HEK293 (cell line): ENCODE data around the gene KIRREL3.
A peak's percentile ranks its signal among the peaks of the same experiment; 100 is the strongest.

ENCODE experiments used
- CTCF ChIA-PET: fragments of 350-600 bp; formaldehyde crosslinking; extraction: SDS; loops from one replicate; lab custom pipeline; 2021; ENCODE audit warnings: antibody characterized with exemption; lab: Yijun Ruan, JAX
- POLR2A ChIA-PET: fragments of 300-600 bp; formaldehyde crosslinking; extraction: SDS; loops from one replicate; lab custom pipeline; 2020; ENCODE audit warnings: antibody characterized with exemption, inconsistent platforms; lab: Yijun Ruan, JAX
- H3K27ac ChIP-seq: fragments of 200-500 bp; sonication (Bioruptor generic); 2 replicates; pipeline ENCODE4 v1.5.1; 2014; ENCODE audit warnings: low read depth, low read length, control low read depth, inconsistent platforms; ENCODE audit errors: extremely low read depth
- H3K36me3 ChIP-seq, 2 experiments: fragments of 200-500 bp in 1 of 2; sonication (Bioruptor generic) in 1 of 2; 1 replicate in 1 of 2; 2 replicates in 1 of 2; pipeline ENCODE4 v1.5.1; 2014 to 2017; ENCODE audit warnings: inconsistent platforms in 2 of 2, low read length in 2 of 2; ENCODE audit not compliant: control insufficient read depth in 2 of 2, insufficient read depth in 1 of 2
- H3K4me1 ChIP-seq: fragments of 200-500 bp; sonication (Bioruptor generic); 2 replicates; pipeline ENCODE4 v1.5.1; 2014; ENCODE audit warnings: mild to moderate bottlenecking, low read length, inconsistent platforms; ENCODE audit not compliant: control insufficient read depth, insufficient read depth
- H3K4me3 ChIP-seq: 2 replicates; pipeline ENCODE4 v1.5.1; 2011; ENCODE audit warnings: low read depth, mild to moderate bottlenecking, control low read depth, low read length, moderate library complexity
- H3K9me3 ChIP-seq: fragments of 200-500 bp; sonication (Bioruptor generic); 2 replicates; pipeline ENCODE4 v1.5.1; 2014; ENCODE audit warnings: low read depth, low read length, inconsistent platforms; ENCODE audit not compliant: control insufficient read depth, insufficient read depth
- HOXD13 ChIP-seq: sonication (generic); formaldehyde crosslinking; IDR thresholded peaks from 2 replicates; pipeline ENCODE4 v1.8.0; 2022; ENCODE audit warnings: missing genetic modification reagents, borderline replicate concordance
- REPIN1 ChIP-seq: fragments of 450-650 bp; formaldehyde crosslinking; IDR thresholded peaks from 2 replicates; pipeline ENCODE4 v1.5.1; 2017; ENCODE audit warnings: missing biosample characterization, missing genetic modification characterization, low read depth
- REST ChIP-seq: fragments of 450-650 bp; formaldehyde crosslinking; IDR thresholded peaks from 2 replicates; pipeline ENCODE4 v1.5.1; 2016; ENCODE audit warnings: missing biosample characterization, missing genetic modification characterization
- SALL2 ChIP-seq: fragments of 450-650 bp; formaldehyde crosslinking; IDR thresholded peaks from 2 replicates; pipeline ENCODE4 v1.5.0; 2017; ENCODE audit warnings: missing biosample characterization, mild to moderate bottlenecking, missing genetic modification characterization, borderline replicate concordance
- ZBTB1 ChIP-seq: fragments of 450-650 bp; formaldehyde crosslinking; IDR thresholded peaks from 2 replicates; pipeline ENCODE4 v1.5.1; 2016; ENCODE audit warnings: missing biosample characterization, missing genetic modification characterization
- ZBTB8A ChIP-seq: fragments of 450-650 bp; formaldehyde crosslinking; IDR thresholded peaks from 2 replicates; pipeline ENCODE4 v1.5.1; 2016; ENCODE audit warnings: missing biosample characterization, missing genetic modification characterization
- ZNF239 ChIP-seq: fragments of 450-650 bp; formaldehyde crosslinking; IDR thresholded peaks from 2 replicates; pipeline ENCODE4 v1.5.1; 2016; ENCODE audit warnings: missing biosample characterization, missing genetic modification characterization
- ZNF335 ChIP-seq: fragments of 450-650 bp; formaldehyde crosslinking; conservative IDR thresholded peaks from 2 replicates; pipeline ENCODE4 v1.5.1; 2016; ENCODE audit warnings: missing biosample characterization, missing genetic modification characterization
- ZNF404 ChIP-seq: fragments of 450-650 bp; formaldehyde crosslinking; IDR thresholded peaks from 2 replicates; pipeline ENCODE4 v1.5.1; 2017; ENCODE audit warnings: missing biosample characterization, missing genetic modification characterization
- ZNF423 ChIP-seq: fragments of 450-650 bp; formaldehyde crosslinking; IDR thresholded peaks from 2 replicates; pipeline ENCODE4 v1.5.1; 2016; ENCODE audit warnings: missing biosample characterization, missing genetic modification characterization
- ZNF549 ChIP-seq: fragments of 450-650 bp; IDR thresholded peaks from 2 replicates; pipeline ENCODE4 v1.5.1; 2018; ENCODE audit warnings: missing biosample characterization, missing genetic modification characterization, mild to moderate bottlenecking, inconsistent platforms, moderate library complexity
- ZNF555 ChIP-seq: fragments of 450-650 bp; formaldehyde crosslinking; conservative IDR thresholded peaks from 2 replicates; pipeline ENCODE4 v1.5.1; 2017; ENCODE audit warnings: missing biosample characterization, mild to moderate bottlenecking, missing genetic modification characterization, inconsistent platforms
- ZNF704 ChIP-seq: fragments of 450-650 bp; formaldehyde crosslinking; IDR thresholded peaks from 2 replicates; pipeline ENCODE4 v1.5.1; 2016; ENCODE audit warnings: missing biosample characterization, missing genetic modification characterization
- ZNF768 ChIP-seq: fragments of 450-650 bp; formaldehyde crosslinking; IDR thresholded peaks from 2 replicates; pipeline ENCODE4 v1.5.1; 2018; ENCODE audit warnings: missing biosample characterization, mild to moderate bottlenecking, missing genetic modification characterization
- ZNF830 ChIP-seq: fragments of 450-650 bp; IDR thresholded peaks from 2 replicates; pipeline ENCODE4 v1.5.0; 2018; ENCODE audit warnings: missing biosample characterization, missing genetic modification characterization, low read depth, mild to moderate bottlenecking, moderate library complexity
- TF ChIP-seq, protein P1 (sequence below): IDR thresholded peaks from 2 replicates; pipeline ENCODE4 v1.6.1; 2011; ENCODE audit warnings: mild to moderate bottlenecking, low read depth, low read length, borderline replicate concordance
- TF ChIP-seq, protein P2 (sequence below): fragments of 450-650 bp; formaldehyde crosslinking; IDR thresholded peaks from 2 replicates; pipeline ENCODE4 v1.5.1; 2016; ENCODE audit warnings: missing biosample characterization, missing genetic modification characterization
- TF ChIP-seq, protein P3 (sequence below): fragments of 450-650 bp; formaldehyde crosslinking; IDR thresholded peaks from 2 replicates; pipeline ENCODE4 v1.5.1; 2017; ENCODE audit warnings: missing biosample characterization, missing genetic modification characterization

The KIRREL3 gene

DNA sequence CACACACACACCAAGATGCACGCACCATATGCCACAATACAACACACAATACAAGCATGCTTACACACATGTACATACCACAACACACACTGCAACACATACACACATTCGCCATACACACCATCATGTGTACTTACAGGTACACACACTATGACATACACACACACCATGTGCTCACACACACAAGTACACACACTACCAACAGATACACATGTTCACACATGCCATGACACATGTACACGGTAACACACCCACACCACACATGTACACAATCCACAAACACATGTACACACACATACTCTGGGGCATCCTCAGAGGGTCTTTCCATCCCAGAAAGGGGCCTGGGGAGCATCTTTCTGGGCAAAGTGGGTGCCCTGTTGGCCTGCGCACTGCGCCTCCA is 562.8 kb downstream of the KIRREL3 start:
- POLR2A ChIA-PET: no interaction called here
- TF ChIP-seq ZNF239 (tag by site-specific recombination): 0 out of 2 replicates have a peak, but pooled peaks have one; percentile 15
- TF ChIP-seq, protein P1, sequence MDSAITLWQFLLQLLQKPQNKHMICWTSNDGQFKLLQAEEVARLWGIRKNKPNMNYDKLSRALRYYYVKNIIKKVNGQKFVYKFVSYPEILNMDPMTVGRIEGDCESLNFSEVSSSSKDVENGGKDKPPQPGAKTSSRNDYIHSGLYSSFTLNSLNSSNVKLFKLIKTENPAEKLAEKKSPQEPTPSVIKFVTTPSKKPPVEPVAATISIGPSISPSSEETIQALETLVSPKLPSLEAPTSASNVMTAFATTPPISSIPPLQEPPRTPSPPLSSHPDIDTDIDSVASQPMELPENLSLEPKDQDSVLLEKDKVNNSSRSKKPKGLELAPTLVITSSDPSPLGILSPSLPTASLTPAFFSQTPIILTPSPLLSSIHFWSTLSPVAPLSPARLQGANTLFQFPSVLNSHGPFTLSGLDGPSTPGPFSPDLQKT: no peak
- Histone ChIP-seq H3K9me3 (no peaks in the 10 kb centered on the region), H3K4me1 (no peaks in the 10 kb centered on the region), H3K36me3 (no peaks in the 10 kb centered on the region), H3K27ac (no peak overlapping the region), H3K4me3 (no peak overlapping the region)
- CTCF ChIA-PET: no interaction called here

DNA sequence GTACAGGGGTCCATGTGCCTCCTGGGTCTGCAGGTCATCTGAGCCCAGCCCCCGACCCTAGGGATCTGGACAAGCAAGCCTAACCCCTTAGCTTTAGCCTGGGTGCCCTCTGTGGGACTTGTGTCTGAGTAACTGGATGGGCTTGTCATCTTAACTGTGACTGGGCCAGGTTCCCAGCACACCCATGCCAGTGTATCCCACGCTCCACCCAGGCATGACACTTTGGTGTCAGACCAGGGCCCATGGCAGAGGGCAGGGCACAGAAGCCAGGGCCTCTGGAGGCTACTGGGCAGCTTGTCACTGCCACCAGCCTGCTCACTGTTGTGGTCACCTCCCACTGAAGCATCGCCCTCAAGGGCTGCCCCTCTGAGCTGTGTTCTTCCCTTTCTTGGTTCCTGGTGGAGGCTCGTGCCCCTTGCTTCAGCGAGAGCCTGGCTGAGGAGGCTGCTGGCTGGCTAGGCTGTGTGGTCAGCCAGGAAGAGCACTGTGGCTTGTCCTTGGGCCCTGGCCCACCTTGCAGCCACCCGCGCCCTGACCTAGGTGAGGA is 564.3 kb downstream of the KIRREL3 start:
- Histone ChIP-seq H3K27ac (no peak overlapping the region), H3K4me3 (no peak overlapping the region), H3K4me1 (no peaks in the 10 kb centered on the region), H3K9me3 (no peaks in the 10 kb centered on the region), H3K36me3 (no peaks in the 10 kb centered on the region)
- POLR2A ChIA-PET: no interaction called here
- CTCF ChIA-PET: interaction anchor here (0.7 to 0.9 kb wide), 2 partner anchors 126 to 484 kb away, joined by 3 read pairs; no protein-coding TSS in a partner anchor
- TF ChIP-seq ZNF830 (tag by site-specific recombination): no peak
- no peak for TF ChIP-seq ZNF423 (tag by site-specific recombination)
- TF ChIP-seq HOXD13 (CRISPR knock-in tag): no peak
- TF ChIP-seq REST (tag by site-specific recombination): no peak
- TF ChIP-seq ZNF768: no peak
- TF ChIP-seq, protein P2, sequence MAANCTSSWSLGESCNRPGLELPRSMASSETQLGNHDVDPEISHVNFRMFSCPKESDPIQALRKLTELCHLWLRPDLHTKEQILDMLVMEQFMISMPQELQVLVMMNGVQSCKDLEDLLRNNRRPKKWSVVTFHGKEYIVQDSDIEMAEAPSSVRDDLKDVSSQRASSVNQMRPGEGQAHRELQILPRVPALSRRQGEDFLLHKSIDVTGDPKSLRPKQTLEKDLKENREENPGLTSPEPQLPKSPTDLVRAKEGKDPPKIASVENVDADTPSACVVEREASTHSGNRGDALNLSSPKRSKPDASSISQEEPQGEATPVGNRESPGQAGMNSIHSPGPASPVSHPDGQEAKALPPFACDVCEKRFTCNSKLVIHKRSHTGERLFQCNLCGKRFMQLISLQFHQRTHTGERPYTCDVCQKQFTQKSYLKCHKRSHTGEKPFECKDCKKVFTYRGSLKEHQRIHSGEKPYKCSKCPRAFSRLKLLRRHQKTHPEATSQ (tag by site-specific recombination): no peak
- no peak for TF ChIP-seq ZNF335 (tag by site-specific recombination)
- TF ChIP-seq ZNF549 (tag by site-specific recombination): no peak
- TF ChIP-seq ZNF404 (tag by site-specific recombination): no peak
- no peak for TF ChIP-seq SALL2
- no peak for TF ChIP-seq REPIN1 (tag by site-specific recombination)
- TF ChIP-seq, protein P3, sequence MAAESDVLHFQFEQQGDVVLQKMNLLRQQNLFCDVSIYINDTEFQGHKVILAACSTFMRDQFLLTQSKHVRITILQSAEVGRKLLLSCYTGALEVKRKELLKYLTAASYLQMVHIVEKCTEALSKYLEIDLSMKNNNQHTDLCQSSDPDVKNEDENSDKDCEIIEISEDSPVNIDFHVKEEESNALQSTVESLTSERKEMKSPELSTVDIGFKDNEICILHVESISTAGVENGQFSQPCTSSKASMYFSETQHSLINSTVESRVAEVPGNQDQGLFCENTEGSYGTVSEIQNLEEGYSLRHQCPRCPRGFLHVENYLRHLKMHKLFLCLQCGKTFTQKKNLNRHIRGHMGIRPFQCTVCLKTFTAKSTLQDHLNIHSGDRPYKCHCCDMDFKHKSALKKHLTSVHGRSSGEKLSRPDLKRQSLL: no peak
- TF ChIP-seq ZNF555 (tag by site-specific recombination): no peak
- no peak for TF ChIP-seq ZBTB8A (tag by site-specific recombination)
- no peak for TF ChIP-seq ZNF704 (tag by site-specific recombination)
- TF ChIP-seq ZBTB1 (tag by site-specific recombination): no peak
